Adrenal gland (tissue), 12 donors: ENCODE results near the gene HARS2. TPM values are rescaled to one million over a fixed set of nuclear protein-coding genes. Genes with fewer than 3 reads are reported as not detected.
"Not testable (repeated sequence)": the region's sequence is repeated elsewhere in the genome, so short reads cannot be mapped to it uniquely, and the experiment has no call there.

ENCODE experiments used
- DNase-seq, 7 donors: peaks; one replicate each; pipeline ENCODE4 v3.0.0-alpha.2; 2019 to 2020
- H3K27ac ChIP-seq, 5 donors: fragments of 200-600 bp; sonication (generic) in 4 of 5; 1 replicate in 3 of 5; 2 replicates in 2 of 5; pipeline versions ENCODE4 v1.5.1 to v1.8.0; 2016 to 2020; ENCODE audit warnings: mild to moderate bottlenecking in 1 of 5
- H3K27me3 ChIP-seq: fragments of 200-600 bp; 2 replicates; pipeline ENCODE4 v1.8.0; 2021
- H3K36me3 ChIP-seq, 2 donors: fragments of 200-600 bp; replicated peaks in 1 of 2; 1 replicate in 1 of 2; 2 replicates in 1 of 2; pipeline versions ENCODE4 v1.5.1 to v1.8.0; 2018 to 2022
- H3K4me1 ChIP-seq, 2 donors: fragments of 200-600 bp; replicated peaks in 1 of 2; 1 replicate in 1 of 2; 2 replicates in 1 of 2; pipeline versions ENCODE4 v1.5.1 to v1.8.0; 2018 to 2021
- H3K4me3 ChIP-seq, 4 donors: fragments of 200-600 bp; sonication (generic) in 3 of 4; one replicate each; pipeline ENCODE4 v1.5.1; 2016 to 2018
- H3K9me3 ChIP-seq, 3 donors: fragments of 200-600 bp; sonication (generic) in 1 of 3; replicated peaks in 1 of 3; 1 replicate in 2 of 3; 2 replicates in 1 of 3; pipeline versions ENCODE4 v1.5.1 to v1.8.0; 2016 to 2021
- CTCF ChIP-seq, 6 experiments: fragments of 450-650 bp in 4 of 6; fragments of 200-600 bp in 2 of 6; sonication (generic) in 1 of 6; IDR thresholded peaks; 1 replicate in 5 of 6; 2 replicates in 1 of 6; pipeline versions ENCODE4 v1.5.1 to v1.8.0; 2016 to 2021; ENCODE audit warnings: antibody characterized with exemption in 6 of 6, mild to moderate bottlenecking in 2 of 6, moderate library complexity in 1 of 6
- POLR2A ChIP-seq, 2 donors: fragments of 450-650 bp; IDR thresholded peaks; one replicate each; pipeline ENCODE4 v1.6.1; 2017; ENCODE audit warnings: antibody characterized with exemption in 2 of 2, mild to moderate bottlenecking in 2 of 2, moderate library complexity in 1 of 2
- WGBS, 4 donors: extraction: QIAGEN DNeasy Blood & Tissue Kit in 2 of 4; methylation state at CpG; one replicate each; pipeline versions ENCODE4 v1.1.5 to v1.1.7; 2013 to 2017; 5-methylcytosine and 5-hydroxymethylcytosine counted together
- intact Hi-C, 2 donors: fragments of 100-400 bp; cut with DNase I; formaldehyde crosslinking; loops; one replicate each; pipeline versions ENCODE4 v1.14.1 to v1.15.0; 2022 to 2023
- polyA plus RNA-seq, 3 donors: library from polyadenylated mRNA; stranded (reverse); fragments of 200-250 nt in 2 of 3; fragments of 350-450 nt in 1 of 3; fragmentation: Illumina TruSeq in 1 of 3; extraction: RNeasy Lipid Tissue Mini Kit (QIAGEN cat#74804) in 1 of 3; gene quantifications; one replicate each; pipeline ENCODE4 v1.2.3, GENCODE V29; 2013 to 2014
- total RNA-seq, 9 donors: library from RNA; depleted of rRNA in 4 of 9; stranded (reverse); fragments of >200 nt in 4 of 9; fragments of 120-200 nt in 1 of 9; fragmentation: NEBNext Ultra II Directional in 1 of 9; extraction: Animal tissue kit (Norgen Biotek cat#: 25700) in 1 of 9; gene quantifications; one replicate each; pipeline versions ENCODE4 v1.1.0 to v1.2.4, GENCODE V29; 2013 to 2023
- donor health status: healthy with polysubstance abuse.
- donor health status: Bipolar disorder and iron deficiency.
- donor health status: DM: yes; HTN: yes; CAD: no.
- donor health status: DM: no; HTN: no; CAD: no.
- donor health status: DM: no; HTN: no; CAD: no.
- donor health status: DM: yes; HTN: yes; CAD: no.

Gene HARS2
- total and polyA plus RNA-seq, 12 donors: 21.3 to 51.2 (median 31.6) TPM

- TF ChIP-seq POLR2A (IDR thresholded peaks at IDR 0.05) (peak; percentile 34 to 77), CTCF (IDR thresholded peaks at IDR 0.05) (no peak)
- DNase-seq: peak; percentile 95 to 98 (median 97)
- Histone ChIP-seq H3K36me3 (peaks cover 0 to 58% of the 10 kb centered on the region in 2 donors), H3K4me1 (peaks cover 10 to 21% of the 10 kb centered on the region in 2 donors), H3K9me3 (no peaks in the 10 kb centered on the region), H3K4me3 (peak within 1 kb of the TSS; percentile 57 to 92 (median 74)), H3K27me3 (no peaks in the 10 kb centered on the region), H3K27ac (peak within 1 kb of the TSS; percentile 57 to 98 (median 92))
- intact Hi-C loops: no loop called here
- 0% methylated on average over 25 to 54 of the region's 54 CpGs for WGBS, 4 donors
Observed at GRCh38 chr5:140664359-140665119, 26.7 kb upstream of the HARS2 start, which contains the start of gene WDR55. Gene WDR55 (plus strand): TSS chr5:140664904. CDS start chr5:140664913, 9 bp downstream.

GRCh38 chr5:140671035-140671434 is 20.2 kb upstream of the HARS2 start:
- intact Hi-C loops, H3K27ac ChIP-seq, H3K9me3 ChIP-seq, H3K4me1 ChIP-seq, H3K27me3 ChIP-seq, DNase-seq, H3K4me3 ChIP-seq: not testable (repeated sequence)
- 91 to 94% methylated on average over 3 to 4 of the region's 4 CpGs; no CpG with 5 or more reads in 2 of the 4 donors for WGBS, 4 donors
- H3K36me3 ChIP-seq: peaks cover 0 to 62% of the 10 kb centered on the region in 2 donors

GRCh38 chr5:140671472-140672125 is 19.7 kb upstream of the HARS2 start:
- WGBS, 4 donors: 93 to 100% (median 96%) methylated on average over 1 to 6 of the region's 7 CpGs
- H3K9me3 ChIP-seq: no peaks in the 10 kb centered on the region
- H3K4me3 ChIP-seq: no peak overlapping the region
- DNase-seq: no peak
- TF ChIP-seq CTCF (IDR thresholded peaks at IDR 0.05): no peak
- TF ChIP-seq POLR2A (IDR thresholded peaks at IDR 0.05): no peak
- peaks cover 0 to 68% of the 10 kb centered on the region in 2 donors for H3K36me3 ChIP-seq
- H3K27me3 ChIP-seq: no peaks in the 10 kb centered on the region
- H3K4me1 ChIP-seq: peaks cover 0 to 1% of the 10 kb centered on the region in 2 donors
- intact Hi-C loops: no loop called here
- no peak overlapping the region for H3K27ac ChIP-seq

- no peaks in the 10 kb centered on the region for H3K27me3 ChIP-seq
- no peaks in the 10 kb centered on the region for H3K4me1 ChIP-seq
- no peaks in the 10 kb centered on the region for H3K9me3 ChIP-seq
- H3K4me3 ChIP-seq: peak overlapping the region in 2 of 4 donors; percentile 2 to 23
- DNase-seq: peak in 6 of 7 donors; percentile 37 to 73 (median 52)
- peak overlapping the region in 1 of 5 donors; percentile 29 for H3K27ac ChIP-seq
- TF ChIP-seq POLR2A (IDR thresholded peaks at IDR 0.05): no peak
- TF ChIP-seq CTCF (IDR thresholded peaks at IDR 0.05): no peak
- WGBS, 4 donors: 35 to 54% (median 46%) methylated on average over 14 to 70 of the region's 70 CpGs
- intact Hi-C loops: no loop called here
- peaks cover 0 to 78% of the 10 kb centered on the region in 2 donors for H3K36me3 ChIP-seq
Observed at GRCh38 chr5:140672455-140673186, 18.6 kb upstream of the HARS2 start.
